GM15510 (cell line): ENCODE results near the gene EZH1.
A peak's percentile ranks its signal among the peaks of the same experiment; 100 is the strongest.

Source experiments
- POLR2A ChIP-seq: IDR thresholded peaks from 3 replicates; pipeline ENCODE4 v1.6.1; 2011; ENCODE audit warnings: borderline replicate concordance; ENCODE audit not compliant: insufficient read length; ENCODE audit errors: extremely low read depth

EZH1 gene

DNA sequence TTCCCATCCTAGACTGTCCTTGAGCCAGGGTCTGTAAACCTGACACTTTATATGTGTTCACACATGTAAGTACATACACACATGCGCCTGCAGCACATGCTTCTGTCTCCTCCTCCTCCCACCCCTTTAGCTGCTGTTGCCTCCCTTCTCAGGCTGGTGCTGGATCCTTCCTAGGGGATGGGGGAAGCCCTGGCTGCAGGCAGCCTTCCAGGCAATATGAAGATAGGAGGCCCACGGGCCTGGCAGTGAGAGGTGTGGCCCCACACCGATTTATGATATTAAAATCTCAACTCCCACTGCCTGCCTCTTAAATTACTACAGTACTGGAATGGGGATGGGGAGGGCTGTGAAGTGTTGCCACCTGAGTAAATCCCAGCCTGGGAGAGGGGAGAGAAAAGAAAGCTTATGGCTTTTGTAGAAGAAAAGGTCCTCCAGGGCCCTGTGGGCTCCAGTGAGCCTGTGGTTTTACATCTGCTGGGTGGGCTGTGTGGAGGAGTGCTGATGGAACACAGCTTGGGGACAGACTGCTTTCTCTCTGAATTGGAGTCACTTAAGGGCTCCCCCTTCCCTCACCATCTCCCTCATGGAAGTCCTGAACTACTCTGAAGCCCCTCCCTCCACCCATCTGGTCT, 34.6 kb upstream of the EZH1 start:
- TF ChIP-seq POLR2A, result no peak

DNA sequence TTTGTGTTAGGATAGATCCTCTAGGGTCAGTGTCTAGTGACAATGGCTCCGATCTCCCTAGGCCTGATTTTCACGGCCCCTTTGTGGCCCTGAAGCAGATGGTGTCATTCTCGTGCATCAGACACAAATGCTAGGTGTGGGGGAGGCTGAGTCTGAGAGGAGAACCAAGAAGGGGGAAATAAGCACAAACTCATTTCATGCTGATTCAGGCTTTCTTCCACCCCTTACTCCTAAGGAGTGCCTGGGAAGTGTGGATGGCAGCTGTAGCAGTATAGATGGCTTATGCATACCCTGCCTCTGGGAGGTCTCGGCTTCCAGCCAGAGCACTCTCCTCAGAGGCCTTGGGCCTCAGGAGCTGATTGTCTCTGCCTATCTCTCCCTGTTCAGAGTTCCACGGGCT, 33.7 kb upstream of the EZH1 start:
- no peak for TF ChIP-seq POLR2A

GRCh38 chr17:42775534-42776098, 30.8 kb upstream of the EZH1 start:
- TF ChIP-seq POLR2A, result no peak

- no peak for TF ChIP-seq POLR2A
Measured at GRCh38 chr17:42774066-42774745, 29.4 kb upstream of the EZH1 start.

- TF ChIP-seq POLR2A, result peak; percentile 89
Measured at GRCh38 chr17:42773290-42774035, 28.6 kb upstream of the EZH1 start, which contains the start of gene VPS25. Gene VPS25, plus strand, starts transcription at chr17:42773449. Its CDS starts 27 bp downstream, at chr17:42773476.

DNA sequence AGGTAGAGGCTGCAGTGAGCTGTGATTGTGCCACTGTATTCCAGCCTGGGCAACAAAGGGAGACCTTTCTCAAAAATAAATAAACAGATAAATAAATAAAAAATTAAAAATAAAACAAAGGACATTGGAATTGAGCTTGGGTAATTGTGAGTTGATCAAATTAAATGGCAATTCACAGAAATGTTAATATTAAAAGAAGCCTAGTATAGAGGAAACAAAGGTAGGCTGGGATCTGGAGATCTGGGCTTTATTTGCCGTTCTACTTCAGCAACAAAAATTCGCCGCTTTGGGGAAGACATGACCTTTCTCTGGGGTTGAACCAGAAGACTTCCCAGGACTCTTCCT, 28.1 kb upstream of the EZH1 start:
- TF ChIP-seq POLR2A, result no peak

- TF ChIP-seq POLR2A, result no peak
Measured at GRCh38 chr17:42767512-42767911, 22.7 kb upstream of the EZH1 start.

GRCh38 chr17:42766124-42766523, 21.3 kb upstream of the EZH1 start:
- no peak for TF ChIP-seq POLR2A

DNA sequence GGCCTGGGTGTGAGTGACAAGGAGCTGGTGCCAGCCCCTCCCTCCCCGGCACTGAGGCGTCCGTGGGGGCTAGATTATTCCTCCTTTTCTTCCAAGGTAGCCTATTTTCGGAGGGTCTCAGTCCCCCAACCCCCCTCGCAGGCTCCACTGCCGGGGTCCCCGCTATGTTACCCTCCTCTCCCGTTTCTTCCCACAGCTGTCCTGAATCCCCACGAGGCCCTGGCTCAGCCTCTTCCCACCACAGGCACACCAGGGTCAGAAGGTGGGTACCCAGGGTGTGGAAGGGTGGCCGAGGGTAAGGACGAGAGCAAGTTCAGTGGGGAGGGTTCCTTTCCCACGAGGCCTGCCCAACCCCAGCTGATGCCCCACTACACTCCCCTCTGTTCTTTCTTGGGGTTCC, 16.8 kb upstream of the EZH1 start:
- no peak for TF ChIP-seq POLR2A

- TF ChIP-seq POLR2A, result no peak
Measured at GRCh38 chr17:42760652-42761581, 16.1 kb upstream of the EZH1 start, which contains the start of gene RAMP2. Gene RAMP2, plus strand, starts transcription at chr17:42761227. Its CDS starts 35 bp downstream, at chr17:42761262.

DNA sequence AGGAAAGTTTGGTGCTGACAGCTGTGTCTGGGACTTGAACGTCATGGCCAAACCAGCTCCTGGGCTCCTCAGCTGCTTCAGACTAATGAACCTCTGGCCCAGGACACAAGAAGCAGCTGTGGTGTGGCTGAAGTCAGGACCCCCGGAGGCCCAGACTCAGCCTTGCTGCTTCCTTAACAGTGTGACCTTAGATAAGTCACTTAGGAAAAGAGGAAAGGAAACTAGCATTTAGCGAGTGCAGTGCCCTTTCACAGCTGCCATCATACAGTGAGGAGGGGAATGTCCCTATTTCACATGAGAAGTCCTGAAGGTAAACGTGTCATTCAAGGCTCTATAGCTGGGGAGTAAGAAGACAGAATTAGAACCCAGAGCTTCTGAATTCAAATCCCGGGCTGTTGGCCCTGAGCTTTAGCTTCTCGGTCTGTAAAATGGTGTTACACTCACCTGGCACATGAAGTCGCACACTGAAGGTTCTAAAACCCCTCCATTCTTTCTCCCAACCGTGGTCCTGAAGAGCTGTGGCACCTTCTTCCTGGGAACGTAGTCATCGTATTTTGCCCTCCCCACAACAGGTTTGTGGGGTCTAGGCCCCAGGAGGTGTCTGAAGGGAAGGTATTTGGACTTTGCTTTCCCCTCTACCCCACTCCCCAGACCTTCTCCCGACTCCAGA, 15.3 kb upstream of the EZH1 start:
- TF ChIP-seq POLR2A, result no peak

DNA sequence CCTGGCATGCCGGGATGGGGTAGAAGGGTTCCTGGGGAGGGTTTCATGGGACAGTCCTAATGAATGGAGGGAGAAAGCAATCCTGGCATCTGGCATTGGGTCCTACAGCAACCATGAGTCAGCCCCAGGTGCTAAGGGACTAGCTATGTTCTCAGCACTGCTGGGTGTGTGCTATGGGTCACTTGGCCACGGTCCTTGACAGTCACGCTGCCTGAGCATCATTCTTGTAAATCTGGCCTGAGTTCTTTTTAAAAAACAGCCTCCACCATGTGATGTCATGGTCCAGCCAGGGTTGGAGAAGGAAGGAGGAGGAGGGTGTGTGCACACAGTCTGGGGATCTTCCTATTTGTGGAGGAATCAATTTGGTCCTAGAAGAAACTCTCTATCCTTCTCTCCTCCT, 9.9 kb upstream of the EZH1 start:
- TF ChIP-seq POLR2A, result no peak

- no peak for TF ChIP-seq POLR2A
Measured at GRCh38 chr17:42751628-42752027, 6.8 kb upstream of the EZH1 start.
